Measurements from ENCODE around the gene RANBP17. TPM values are rescaled to one million over a fixed set of nuclear protein-coding genes. Genes with fewer than 3 reads are reported as not detected.
"Not testable (repeated sequence)": the region's sequence is repeated elsewhere in the genome, so short reads cannot be mapped to it uniquely, and the experiment has no call there.

Gene RANBP17
- total and polyA plus RNA-seq, 7 experiments from 2014 or later = 3.0 TPM; not detected in 6

DNA sequence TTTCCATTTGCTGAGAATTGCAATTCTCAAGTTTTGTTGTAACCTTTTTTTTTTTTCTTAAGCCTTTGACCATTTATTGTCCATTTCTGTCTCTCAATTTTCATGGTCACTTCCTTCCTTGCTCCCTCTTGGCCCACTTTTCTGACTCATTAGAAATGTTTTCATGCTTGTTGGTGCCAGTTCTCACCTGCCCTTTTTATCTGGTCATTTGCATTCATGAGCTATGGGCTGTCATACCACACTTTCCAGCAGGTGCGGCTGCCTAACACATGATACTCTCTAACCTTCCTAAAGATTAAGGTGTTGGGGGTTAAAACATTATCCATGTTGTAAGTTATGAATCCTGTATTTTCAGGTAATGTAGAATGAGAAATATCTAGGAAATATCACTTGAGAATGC lies 296.8 kb downstream of the RANBP17 start:
- no peak overlapping the region for H3K27ac ChIP-seq (ENCODE audit: low read depth, low read length)
- DNase-seq (no peak), ATAC-seq (no peak)
- H3K27me3 ChIP-seq (ENCODE audit: control insufficient read depth in 2 of 2, insufficient read depth in 2 of 2, low read length in 2 of 2) = peaks cover 0 to 3% of the 10 kb centered on the region in 2 donors
- intact Hi-C loops (cut with micrococcal nuclease) = no loop called here
- CTCF ChIA-PET = no interaction called here
- no peaks in the 10 kb centered on the region for H3K9me3 ChIP-seq (ENCODE audit: control insufficient read depth in 2 of 3, low read length in 3 of 3)
- no peaks in the 10 kb centered on the region for H3K4me1 ChIP-seq (ENCODE audit: control insufficient read depth in 2 of 2, insufficient read depth in 2 of 2, low read length in 2 of 2)
- H3K27me3 Mint-ChIP-seq = peaks cover 0 to 11% (median 0%) of the 10 kb centered on the region in 5 donors
- H3K9me3 Mint-ChIP-seq = peaks cover 0 to 2% (median 0%) of the 10 kb centered on the region in 11 donors
- no peak overlapping the region for H3K4me3 ChIP-seq (ENCODE audit: low read length)
- H3K4me3 Mint-ChIP-seq = no peak overlapping the region
- H3K36me3 Mint-ChIP-seq = no peaks in the 10 kb centered on the region
- POLR2A ChIA-PET = no interaction called here
- H3K27ac Mint-ChIP-seq = no peak overlapping the region
- H3K4me1 Mint-ChIP-seq = no peaks in the 10 kb centered on the region
- no peaks in the 10 kb centered on the region for H3K36me3 ChIP-seq (ENCODE audit: control insufficient read depth in 2 of 3, insufficient read depth in 3 of 3, low read length in 3 of 3)

DNA sequence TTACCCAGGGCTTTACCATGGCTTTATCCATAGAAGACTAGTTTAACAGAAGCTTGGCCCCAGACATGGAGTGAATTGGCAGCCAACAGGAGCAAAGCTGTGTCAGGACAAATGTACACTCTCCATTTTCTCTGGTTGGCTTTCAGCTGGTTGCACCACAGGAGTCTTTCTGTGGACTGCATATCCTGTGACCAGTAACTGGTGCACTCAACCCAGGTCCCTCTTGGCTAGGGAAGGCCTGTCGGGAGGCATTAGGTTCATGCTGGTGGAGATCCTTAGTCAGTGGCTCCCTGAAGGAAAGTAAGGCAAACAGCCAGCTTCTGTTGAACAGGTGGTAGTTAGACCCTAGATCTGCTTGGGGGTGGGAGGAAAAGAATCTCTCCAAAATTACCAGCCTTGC lies 300.3 kb downstream of the RANBP17 start:
- intact Hi-C loops (cut with micrococcal nuclease) = no loop called here
- Histone ChIP-seq H3K4me1 (ENCODE audit: control insufficient read depth in 2 of 2, insufficient read depth in 2 of 2, low read length in 2 of 2) (no peaks in the 10 kb centered on the region), H3K4me3 (ENCODE audit: low read length) (no peak overlapping the region), H3K9me3 (ENCODE audit: control insufficient read depth in 2 of 3, low read length in 3 of 3) (no peaks in the 10 kb centered on the region), H3K27ac (ENCODE audit: low read depth, low read length) (no peak overlapping the region), H3K36me3 (ENCODE audit: control insufficient read depth in 2 of 3, insufficient read depth in 3 of 3, low read length in 3 of 3) (no peaks in the 10 kb centered on the region), H3K27me3 (ENCODE audit: control insufficient read depth in 2 of 2, insufficient read depth in 2 of 2, low read length in 2 of 2) (peaks cover 0 to 3% of the 10 kb centered on the region in 2 donors)
- Mint-ChIP-seq H3K9me3 (peaks cover 0 to 2% (median 0%) of the 10 kb centered on the region in 11 donors), H3K27ac (no peak overlapping the region), H3K4me3 (no peak overlapping the region), H3K4me1 (no peaks in the 10 kb centered on the region), H3K27me3 (peaks cover 0 to 17% (median 3%) of the 10 kb centered on the region in 5 donors), H3K36me3 (no peaks in the 10 kb centered on the region)
- ATAC-seq (no peak), DNase-seq (no peak)
- ChIA-PET CTCF (no interaction called here), POLR2A (no interaction called here)

DNA sequence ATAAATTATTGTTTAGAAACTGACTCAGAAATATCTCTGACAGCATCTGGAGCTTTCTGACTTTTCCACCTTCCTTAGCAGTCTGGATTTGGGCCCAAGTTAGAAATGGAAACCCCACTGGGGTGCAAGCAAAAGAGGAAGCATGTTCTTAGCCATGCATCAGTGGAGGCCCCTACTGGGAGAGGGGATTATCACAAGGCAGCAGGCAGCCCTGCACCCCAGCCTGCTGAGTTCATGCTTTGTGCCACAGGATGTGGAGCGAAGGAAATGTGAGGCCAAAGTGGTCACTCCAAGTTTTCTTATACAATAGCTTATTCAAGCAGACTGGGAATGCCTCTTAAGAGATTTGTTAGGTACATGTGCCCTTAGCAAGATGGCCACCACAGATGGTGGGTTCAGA lies 300.8 kb downstream of the RANBP17 start:
- CTCF ChIA-PET = no interaction called here
- POLR2A ChIA-PET = no interaction called here
- peaks cover 0 to 14% (median 3%) of the 10 kb centered on the region in 5 donors for H3K27me3 Mint-ChIP-seq
- H3K4me3 Mint-ChIP-seq = no peak overlapping the region
- ATAC-seq (no peak), DNase-seq (no peak)
- intact Hi-C loops (cut with micrococcal nuclease) = no loop called here
- Histone ChIP-seq H3K4me1 (ENCODE audit: control insufficient read depth in 2 of 2, insufficient read depth in 2 of 2, low read length in 2 of 2) (no peaks in the 10 kb centered on the region), H3K36me3 (ENCODE audit: control insufficient read depth in 2 of 3, insufficient read depth in 3 of 3, low read length in 3 of 3) (no peaks in the 10 kb centered on the region), H3K4me3 (ENCODE audit: low read length) (no peak overlapping the region), H3K9me3 (ENCODE audit: control insufficient read depth in 2 of 3, low read length in 3 of 3) (no peaks in the 10 kb centered on the region), H3K27ac (ENCODE audit: low read depth, low read length) (no peak overlapping the region), H3K27me3 (ENCODE audit: control insufficient read depth in 2 of 2, insufficient read depth in 2 of 2, low read length in 2 of 2) (peaks cover 0 to 3% of the 10 kb centered on the region in 2 donors)
- H3K4me1 Mint-ChIP-seq = no peaks in the 10 kb centered on the region
- no peak overlapping the region for H3K27ac Mint-ChIP-seq
- H3K36me3 Mint-ChIP-seq = no peaks in the 10 kb centered on the region
- H3K9me3 Mint-ChIP-seq = peaks cover 0 to 2% (median 0%) of the 10 kb centered on the region in 11 donors

DNA sequence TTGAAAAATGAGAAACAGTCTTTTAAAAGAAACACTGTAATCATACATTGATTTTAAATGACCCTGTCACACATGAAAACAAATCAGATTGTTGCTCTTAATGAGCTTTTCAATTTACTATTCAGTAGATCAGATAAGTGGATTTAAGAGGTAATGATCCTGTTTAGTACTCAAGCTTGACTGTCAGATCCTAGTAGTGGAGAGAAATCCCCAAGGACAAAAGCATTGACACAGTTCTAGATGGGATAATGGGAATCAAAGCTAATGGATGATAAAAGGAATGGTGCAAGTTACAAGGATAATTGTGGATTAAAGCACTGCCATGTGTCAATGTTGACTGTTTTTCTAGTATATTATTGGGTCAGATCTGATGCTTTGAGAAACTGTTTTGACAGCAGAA lies 304.9 kb downstream of the RANBP17 start:
- ATAC-seq (no peak), DNase-seq (no peak)
- H3K9me3 Mint-ChIP-seq = no peaks in the 10 kb centered on the region
- Histone ChIP-seq H3K9me3 (ENCODE audit: control insufficient read depth in 2 of 3, low read length in 3 of 3) (no peaks in the 10 kb centered on the region), H3K4me3 (ENCODE audit: low read length) (no peak overlapping the region), H3K36me3 (ENCODE audit: control insufficient read depth in 2 of 3, insufficient read depth in 3 of 3, low read length in 3 of 3) (no peaks in the 10 kb centered on the region), H3K4me1 (ENCODE audit: control insufficient read depth in 2 of 2, insufficient read depth in 2 of 2, low read length in 2 of 2) (no peaks in the 10 kb centered on the region), H3K27ac (ENCODE audit: low read depth, low read length) (no peak overlapping the region), H3K27me3 (ENCODE audit: control insufficient read depth in 2 of 2, insufficient read depth in 2 of 2, low read length in 2 of 2) (peaks cover 0 to 3% of the 10 kb centered on the region in 2 donors)
- ChIA-PET CTCF (no interaction called here), POLR2A (no interaction called here)
- intact Hi-C loops (cut with micrococcal nuclease) = no loop called here
- H3K27me3 Mint-ChIP-seq = peaks cover 0 to 20% (median 3%) of the 10 kb centered on the region in 5 donors
- H3K27ac Mint-ChIP-seq = no peak overlapping the region
- no peak overlapping the region for H3K4me3 Mint-ChIP-seq
- H3K36me3 Mint-ChIP-seq = no peaks in the 10 kb centered on the region
- H3K4me1 Mint-ChIP-seq = peaks cover 0 to 2% (median 0%) of the 10 kb centered on the region in 7 donors

DNA sequence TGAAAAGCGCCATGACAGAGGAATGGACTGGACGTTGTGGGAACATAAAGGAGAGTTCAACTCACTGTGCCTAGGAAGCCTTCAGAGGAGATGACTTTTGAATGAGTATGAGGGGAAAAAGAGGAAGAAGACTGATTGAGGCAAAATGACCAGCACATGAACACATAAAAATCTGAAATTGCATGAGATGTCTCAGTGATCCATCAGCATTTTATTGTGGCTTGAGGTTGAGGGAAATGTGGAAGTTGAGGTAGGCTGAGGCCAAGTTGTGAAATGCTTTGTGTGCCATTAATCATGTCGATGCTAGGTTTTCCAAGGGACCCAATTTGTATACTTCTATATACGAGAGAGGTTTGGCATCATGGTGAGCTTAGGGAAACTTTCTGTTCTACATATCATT lies 306.4 kb downstream of the RANBP17 start:
- H3K4me3 ChIP-seq (ENCODE audit: low read length) = no peak overlapping the region
- H3K27ac Mint-ChIP-seq = no peak overlapping the region
- H3K27ac ChIP-seq (ENCODE audit: low read depth, low read length) = no peak overlapping the region
- H3K4me1 Mint-ChIP-seq = peaks cover 0 to 2% (median 0%) of the 10 kb centered on the region in 7 donors
- no peaks in the 10 kb centered on the region for H3K9me3 ChIP-seq (ENCODE audit: control insufficient read depth in 2 of 3, low read length in 3 of 3)
- H3K4me3 Mint-ChIP-seq = no peak overlapping the region
- no peaks in the 10 kb centered on the region for H3K9me3 Mint-ChIP-seq
- POLR2A ChIA-PET = no interaction called here
- peaks cover 0 to 19% (median 3%) of the 10 kb centered on the region in 5 donors for H3K27me3 Mint-ChIP-seq
- ATAC-seq (peak; percentile 34), DNase-seq (no peak)
- no peaks in the 10 kb centered on the region for H3K36me3 Mint-ChIP-seq
- H3K27me3 ChIP-seq (ENCODE audit: control insufficient read depth in 2 of 2, insufficient read depth in 2 of 2, low read length in 2 of 2) = peaks cover 0 to 3% of the 10 kb centered on the region in 2 donors
- intact Hi-C loops (cut with micrococcal nuclease) = no loop called here
- CTCF ChIA-PET = no interaction called here
- no peaks in the 10 kb centered on the region for H3K4me1 ChIP-seq (ENCODE audit: control insufficient read depth in 2 of 2, insufficient read depth in 2 of 2, low read length in 2 of 2)
- H3K36me3 ChIP-seq (ENCODE audit: control insufficient read depth in 2 of 3, insufficient read depth in 3 of 3, low read length in 3 of 3) = no peaks in the 10 kb centered on the region

DNA sequence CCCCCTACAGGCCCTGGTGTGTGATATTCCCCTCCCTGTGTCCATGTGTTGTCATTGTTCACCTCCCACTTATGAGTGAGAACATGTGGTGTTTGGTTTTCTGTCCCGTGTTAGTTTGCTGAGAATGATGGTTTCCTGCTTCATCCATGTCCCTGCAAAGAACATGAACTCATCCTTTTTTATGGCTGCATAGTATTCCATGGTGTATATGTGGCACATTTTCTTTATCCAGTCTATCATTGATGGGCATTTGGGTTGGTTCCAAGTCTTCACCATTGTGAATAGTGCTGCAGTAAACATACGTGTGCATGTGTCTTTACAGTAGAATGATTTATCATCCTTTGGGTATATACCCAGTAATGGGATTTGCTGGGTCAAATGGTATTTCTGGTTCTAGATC lies 313.1 kb downstream of the RANBP17 start:
- H3K4me1 Mint-ChIP-seq; H3K36me3 Mint-ChIP-seq; H3K27ac Mint-ChIP-seq; H3K27me3 ChIP-seq (ENCODE audit: control insufficient read depth in 2 of 2, insufficient read depth in 2 of 2, low read length in 2 of 2); H3K4me3 ChIP-seq (ENCODE audit: low read length); H3K27me3 Mint-ChIP-seq; H3K9me3 ChIP-seq (ENCODE audit: control insufficient read depth in 2 of 3, low read length in 3 of 3); DNase-seq; ATAC-seq; H3K4me1 ChIP-seq (ENCODE audit: control insufficient read depth in 2 of 2, insufficient read depth in 2 of 2, low read length in 2 of 2); H3K27ac ChIP-seq (ENCODE audit: low read depth, low read length); H3K36me3 ChIP-seq (ENCODE audit: control insufficient read depth in 2 of 3, insufficient read depth in 3 of 3, low read length in 3 of 3); intact Hi-C loops (cut with micrococcal nuclease); H3K9me3 Mint-ChIP-seq; POLR2A ChIA-PET; CTCF ChIA-PET; H3K4me3 Mint-ChIP-seq: not testable (repeated sequence)

DNA sequence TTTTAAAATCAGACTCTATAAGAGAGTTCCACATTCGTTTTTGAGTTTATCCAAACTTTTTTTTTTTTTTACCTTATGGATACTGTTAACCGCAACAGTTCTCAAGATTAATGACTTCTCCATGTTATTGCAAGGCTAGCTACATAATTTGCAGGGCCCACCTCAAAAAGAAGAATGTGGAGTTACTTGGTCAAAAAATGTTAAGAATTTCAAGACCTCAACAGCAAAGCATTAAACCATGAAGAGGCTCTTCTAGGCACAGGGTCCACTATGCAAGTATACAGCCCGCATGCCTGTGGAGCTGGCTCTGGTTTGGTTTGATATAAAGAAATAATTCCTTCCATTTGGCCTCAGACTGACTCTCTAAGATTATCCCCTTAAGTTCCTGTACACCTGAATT lies 313.9 kb downstream of the RANBP17 start:
- Histone ChIP-seq H3K4me1 (ENCODE audit: control insufficient read depth in 2 of 2, insufficient read depth in 2 of 2, low read length in 2 of 2) (no peaks in the 10 kb centered on the region), H3K36me3 (ENCODE audit: control insufficient read depth in 2 of 3, insufficient read depth in 3 of 3, low read length in 3 of 3) (no peaks in the 10 kb centered on the region), H3K9me3 (ENCODE audit: control insufficient read depth in 2 of 3, low read length in 3 of 3) (no peaks in the 10 kb centered on the region), H3K27ac (ENCODE audit: low read depth, low read length) (no peak overlapping the region), H3K4me3 (ENCODE audit: low read length) (no peak overlapping the region), H3K27me3 (ENCODE audit: control insufficient read depth in 2 of 2, insufficient read depth in 2 of 2, low read length in 2 of 2) (no peaks in the 10 kb centered on the region)
- Mint-ChIP-seq H3K4me3 (no peak overlapping the region), H3K36me3 (no peaks in the 10 kb centered on the region), H3K27me3 (peaks cover 0 to 11% (median 6%) of the 10 kb centered on the region in 5 donors), H3K9me3 (peaks cover 0 to 6% (median 1%) of the 10 kb centered on the region in 11 donors), H3K27ac (no peak overlapping the region), H3K4me1 (no peaks in the 10 kb centered on the region)
- CTCF ChIA-PET = no interaction called here
- ATAC-seq = no peak
- POLR2A ChIA-PET = no interaction called here
- no peak for DNase-seq
- intact Hi-C loops (cut with micrococcal nuclease) = no loop called here

Data from naive thymus-derived CD4-positive, alpha-beta T cell (primary cell).